ENCODE data around the gene VAMP4.
A peak's percentile ranks its signal among the peaks of the same experiment; 100 is the strongest.

The VAMP4 gene, protein sequence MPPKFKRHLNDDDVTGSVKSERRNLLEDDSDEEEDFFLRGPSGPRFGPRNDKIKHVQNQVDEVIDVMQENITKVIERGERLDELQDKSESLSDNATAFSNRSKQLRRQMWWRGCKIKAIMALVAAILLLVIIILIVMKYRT

DNA sequence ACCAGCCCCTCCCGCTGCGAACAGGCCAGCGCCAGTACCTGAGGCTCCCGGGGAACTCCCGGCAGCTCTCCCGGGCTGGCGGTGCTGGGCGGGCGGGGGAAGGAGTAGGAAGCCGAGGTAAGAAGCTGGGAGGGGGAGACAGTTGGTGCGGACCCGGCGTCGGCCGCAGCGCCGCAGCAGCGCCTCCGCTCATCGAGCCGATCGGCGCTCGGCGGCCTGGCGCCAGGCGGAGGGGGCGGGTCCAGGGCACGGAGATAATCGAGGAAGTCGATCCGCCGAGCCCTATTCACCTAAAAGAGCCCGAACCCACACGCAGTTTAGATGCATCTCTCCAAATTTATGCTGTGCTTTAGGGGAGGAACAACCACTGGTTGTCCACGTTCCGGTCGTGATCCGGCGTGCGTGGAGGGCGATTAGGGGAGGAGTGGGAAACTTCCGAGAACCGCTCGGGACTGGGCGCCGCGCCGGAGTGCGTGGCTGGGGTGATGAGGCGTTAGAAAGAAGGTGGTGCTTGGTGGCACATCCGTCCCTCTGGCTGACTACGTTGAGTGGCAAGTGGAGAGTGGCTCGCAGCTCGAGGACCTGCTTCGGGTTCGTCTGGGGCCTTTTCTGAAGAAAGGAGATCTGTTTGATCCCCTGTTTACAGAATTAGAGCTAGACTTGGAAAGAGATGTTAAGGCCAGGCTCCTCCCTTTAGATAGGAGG, at the start of gene VAMP4:
VAMP4 (minus strand) TSS at position 194 of the 705 bp plus-strand sequence. CDS start 3,651 bp downstream, outside the sequence.
- peak; percentile 85 for DNase-seq

DNA sequence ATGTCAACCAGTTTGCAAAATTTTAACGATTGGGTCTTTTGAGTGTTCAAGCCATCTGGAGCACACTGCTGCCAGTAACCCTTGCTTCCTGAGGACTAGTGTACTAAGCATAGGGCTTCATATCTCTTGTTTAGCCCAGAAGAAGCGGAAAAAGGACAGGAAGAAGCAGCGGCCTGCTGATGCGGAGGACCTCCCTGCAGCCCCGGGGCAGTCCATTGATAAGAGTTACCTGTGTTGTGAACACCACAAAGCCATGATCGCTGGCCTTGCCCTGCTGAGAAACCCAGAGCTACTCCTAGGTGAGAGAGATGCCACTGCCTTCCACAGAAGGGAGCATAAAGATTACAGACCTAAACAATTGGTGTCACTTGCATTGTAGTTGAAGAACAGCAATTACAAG, 48.5 kb upstream of the VAMP4 start:
- DNase-seq = no peak

DNA sequence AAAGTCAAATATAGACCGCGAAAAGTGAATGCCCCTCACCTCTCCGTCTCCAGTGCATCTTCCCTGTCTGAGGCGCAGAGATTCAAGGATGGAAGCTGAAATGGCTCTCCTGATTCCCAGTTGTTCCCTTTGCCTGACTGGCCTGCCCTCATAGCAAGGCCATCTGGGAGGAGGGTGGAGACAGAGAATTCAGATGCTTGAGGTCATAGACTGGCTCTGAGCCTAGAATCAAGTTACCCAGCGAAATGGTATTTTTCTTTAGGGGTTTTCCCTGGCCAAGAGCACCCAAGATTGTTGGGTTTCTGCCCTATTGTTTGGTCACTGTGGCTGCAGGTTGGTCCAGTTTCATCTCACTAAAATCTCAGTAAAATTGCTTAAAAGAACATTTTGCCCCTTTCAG, 46.8 kb upstream of the VAMP4 start:
- no peak for DNase-seq

DNA sequence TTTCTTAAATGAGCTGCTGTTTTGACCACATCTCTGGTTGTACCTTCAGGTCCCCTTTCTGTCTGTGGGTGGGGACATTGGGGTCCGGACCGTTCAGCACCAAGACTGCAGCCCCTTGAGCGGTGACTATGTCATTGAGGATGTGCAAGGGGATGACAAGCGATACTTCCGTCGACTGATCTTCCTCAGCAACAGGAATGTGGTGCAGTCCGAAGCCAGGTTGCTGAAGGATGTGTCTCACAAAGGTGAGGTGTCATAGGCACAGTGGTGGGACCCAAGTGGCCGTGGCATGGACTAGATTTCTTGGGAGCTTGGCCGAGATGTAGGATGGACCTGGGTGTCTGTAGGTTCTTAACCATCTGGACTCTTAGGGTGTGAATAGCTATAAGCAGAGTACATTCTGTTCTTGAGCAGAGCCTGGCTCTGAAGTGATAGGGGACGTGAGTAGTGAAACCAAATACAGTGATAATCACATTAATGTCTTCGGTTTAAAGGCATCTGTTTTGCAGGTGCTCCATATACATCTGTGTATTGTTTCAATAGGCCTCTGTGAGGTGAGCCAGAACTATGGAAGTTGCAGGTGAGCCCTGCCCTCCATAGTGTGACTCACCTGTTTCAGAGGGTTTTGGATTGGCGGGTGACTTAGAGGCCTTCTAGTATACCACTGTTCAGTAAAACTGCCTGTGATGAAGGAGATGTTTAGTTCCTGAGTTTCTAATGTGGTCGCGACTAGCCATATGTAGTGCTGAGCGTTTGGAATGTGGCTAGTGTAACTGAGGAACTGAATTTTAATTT, 46.0 kb upstream of the VAMP4 start:
- DNase-seq = no peak

DNA sequence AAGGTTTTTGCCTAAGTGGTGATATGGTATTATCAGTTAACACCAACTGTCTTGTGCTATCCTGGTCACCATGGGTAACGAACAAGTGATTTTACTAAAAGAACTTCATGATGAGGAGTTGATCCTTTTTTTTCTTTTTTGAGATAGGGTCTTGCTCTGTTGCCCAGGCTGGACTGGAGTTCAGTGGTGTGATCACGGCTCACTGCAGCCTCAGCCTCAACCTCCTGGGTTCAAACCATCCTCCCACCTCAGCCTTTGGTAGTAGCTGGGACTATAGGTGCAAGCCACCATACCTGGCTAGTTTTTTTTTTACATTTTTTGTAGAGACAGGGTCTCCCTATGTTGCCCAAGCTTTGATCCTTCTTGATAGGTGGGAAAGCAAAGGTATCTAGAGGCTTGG, 44.7 kb upstream of the VAMP4 start:
- no peak for DNase-seq

DNA sequence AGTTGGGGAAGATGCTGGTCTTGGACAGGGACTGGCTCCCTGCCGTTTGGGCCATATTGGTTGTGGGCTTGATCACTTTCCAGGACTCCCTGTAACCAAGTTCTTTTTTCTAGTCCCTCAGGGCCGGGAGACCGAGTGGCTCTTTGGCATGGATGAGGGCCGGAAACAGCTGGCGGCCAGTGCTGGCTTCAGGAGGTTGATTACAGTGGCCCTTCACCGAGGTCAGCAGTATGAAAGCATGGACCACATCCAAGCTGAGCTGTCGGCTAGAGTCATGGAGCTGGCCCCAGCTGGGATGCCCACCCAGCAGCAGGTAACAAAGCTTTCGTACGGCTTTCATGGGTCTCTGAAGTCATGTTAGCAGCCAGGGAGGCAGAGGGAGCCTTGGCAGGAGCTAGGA, 43.9 kb upstream of the VAMP4 start:
- no peak for DNase-seq

DNA sequence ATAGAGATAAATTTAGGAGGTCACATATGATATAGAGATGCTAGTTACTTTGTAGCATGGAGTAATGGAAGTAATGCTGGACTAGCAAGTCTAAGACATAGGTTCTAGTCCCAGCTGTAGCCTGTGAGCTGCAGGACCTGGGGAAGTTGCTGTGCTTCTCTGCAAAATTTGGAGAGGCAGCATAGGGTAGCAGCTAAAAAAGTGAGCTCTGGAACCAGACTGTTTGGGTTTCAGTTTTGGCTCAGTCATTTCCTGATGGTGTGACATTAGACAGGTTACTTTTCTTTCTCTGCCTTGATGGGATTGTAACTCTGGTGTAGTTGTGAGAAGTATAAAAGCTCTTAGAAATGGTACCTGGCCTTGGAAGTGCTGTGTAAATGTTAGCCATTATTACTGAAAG, 42.9 kb upstream of the VAMP4 start:
- peak; percentile 57 for DNase-seq

DNA sequence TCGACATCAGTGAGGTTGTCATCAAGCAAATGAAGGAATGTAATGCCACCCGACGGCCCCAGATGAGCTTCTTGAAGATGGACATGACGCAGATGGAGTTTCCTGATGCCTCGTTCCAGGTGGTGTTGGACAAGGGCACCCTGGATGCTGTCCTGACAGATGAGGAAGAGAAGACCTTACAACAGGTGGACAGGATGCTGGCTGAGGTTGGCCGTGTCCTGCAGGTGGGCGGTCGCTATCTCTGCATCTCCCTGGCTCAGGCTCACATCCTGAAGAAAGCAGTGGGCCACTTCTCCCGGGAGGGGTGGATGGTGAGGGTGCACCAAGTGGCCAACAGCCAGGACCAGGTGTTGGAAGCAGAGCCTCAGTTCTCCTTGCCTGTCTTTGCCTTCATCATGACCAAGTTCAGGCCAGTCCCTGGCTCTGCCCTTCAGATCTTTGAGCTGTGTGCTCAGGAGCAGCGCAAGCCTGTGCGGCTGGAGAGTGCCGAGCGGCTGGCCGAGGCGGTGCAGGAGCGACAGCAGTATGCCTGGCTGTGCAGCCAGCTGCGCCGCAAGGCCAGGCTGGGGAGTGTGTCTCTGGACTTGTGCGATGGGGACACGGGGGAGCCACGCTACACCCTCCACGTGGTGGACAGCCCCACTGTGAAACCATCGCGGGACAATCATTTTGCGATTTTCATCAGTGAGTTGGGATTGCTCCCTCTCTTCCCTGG, 42.1 kb upstream of the VAMP4 start:
- no peak for DNase-seq

DNA sequence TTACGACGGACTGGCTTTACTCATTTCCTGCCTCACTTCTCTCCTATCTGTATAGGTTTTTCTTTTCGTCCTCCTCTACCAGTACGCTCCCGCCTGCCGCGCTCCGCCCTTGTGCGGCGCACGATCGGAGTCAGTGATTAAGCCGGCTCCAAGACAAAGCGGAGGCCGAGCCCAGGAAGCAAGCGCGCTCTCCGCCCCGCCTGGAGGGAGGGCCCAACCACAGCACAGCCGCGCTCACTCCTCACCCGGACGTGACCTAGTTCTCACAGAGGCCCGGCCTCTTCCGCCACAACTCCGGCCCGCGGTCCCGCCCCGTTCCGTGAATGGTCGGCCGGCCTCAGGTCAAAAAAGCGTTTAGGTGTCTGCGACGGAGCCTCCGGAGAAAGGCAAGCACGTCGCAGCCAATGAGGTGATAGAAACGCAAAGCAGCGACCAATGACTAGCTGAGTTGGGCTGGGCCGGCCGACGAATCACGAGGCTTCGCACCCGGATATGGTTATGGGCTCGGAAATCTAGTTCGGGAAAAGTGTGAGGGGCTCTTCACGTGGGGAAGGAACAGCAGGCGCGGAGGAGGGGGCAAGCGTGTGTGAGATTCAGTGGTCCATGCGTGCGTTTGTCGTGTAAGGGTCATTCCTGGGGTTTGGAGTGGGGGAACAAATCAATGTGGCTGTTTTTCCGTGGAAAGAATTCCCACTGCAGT, 39.5 kb upstream of the VAMP4 start, which contains the start of gene METTL13:
METTL13 (plus strand) TSS at position 485 of the 700 bp plus-strand sequence. CDS start 308 bp downstream, outside the sequence.
- DNase-seq = peak; percentile 99

DNA sequence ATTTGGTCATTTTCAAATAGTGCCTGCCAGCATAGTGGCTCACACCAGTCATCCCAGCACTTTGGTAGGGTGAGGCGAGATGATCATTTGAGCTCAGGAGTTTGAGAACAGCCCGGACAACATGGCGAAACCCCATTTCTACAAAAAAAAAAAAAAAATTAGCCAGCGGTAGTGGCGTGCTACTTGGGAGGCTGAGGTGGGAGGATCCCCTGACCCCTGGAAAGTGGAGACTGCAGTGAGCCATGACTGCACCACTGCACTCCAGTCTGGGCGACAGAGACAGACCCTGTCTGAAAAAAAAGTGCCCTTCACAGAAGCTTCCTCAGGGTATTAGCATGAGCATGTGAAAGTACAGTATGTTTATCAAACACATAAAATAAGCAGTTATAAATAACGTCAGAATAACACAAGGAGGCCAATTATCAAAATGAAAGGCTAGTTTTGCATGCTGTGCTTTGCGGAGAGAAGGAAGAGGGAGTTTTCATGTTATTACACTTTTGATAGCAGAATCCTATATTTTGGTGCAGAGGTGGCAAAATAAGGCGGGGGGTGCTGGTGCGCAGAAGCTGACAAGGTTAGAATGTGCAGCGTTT, 38.8 kb upstream of the VAMP4 start:
- no peak for DNase-seq

DNA sequence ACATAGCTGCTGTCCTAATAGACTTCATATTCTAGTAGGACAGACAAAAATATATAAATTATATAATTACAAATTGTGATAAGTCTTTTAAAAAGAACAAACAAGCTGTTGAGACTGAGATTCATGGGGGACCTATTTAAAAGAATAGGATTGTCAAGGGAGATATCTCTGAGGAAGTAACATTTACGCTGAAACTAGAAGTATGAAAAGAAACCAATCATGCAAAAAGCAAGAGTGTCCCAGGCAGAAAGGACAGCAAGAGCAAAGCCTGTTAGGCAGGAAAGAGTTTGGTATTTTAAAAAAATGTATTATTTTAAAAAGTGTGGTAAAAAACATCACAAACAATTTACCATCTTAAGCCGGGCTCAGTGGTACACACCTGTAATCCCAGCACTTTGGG, 30.4 kb upstream of the VAMP4 start:
- DNase-seq = no peak

DNA sequence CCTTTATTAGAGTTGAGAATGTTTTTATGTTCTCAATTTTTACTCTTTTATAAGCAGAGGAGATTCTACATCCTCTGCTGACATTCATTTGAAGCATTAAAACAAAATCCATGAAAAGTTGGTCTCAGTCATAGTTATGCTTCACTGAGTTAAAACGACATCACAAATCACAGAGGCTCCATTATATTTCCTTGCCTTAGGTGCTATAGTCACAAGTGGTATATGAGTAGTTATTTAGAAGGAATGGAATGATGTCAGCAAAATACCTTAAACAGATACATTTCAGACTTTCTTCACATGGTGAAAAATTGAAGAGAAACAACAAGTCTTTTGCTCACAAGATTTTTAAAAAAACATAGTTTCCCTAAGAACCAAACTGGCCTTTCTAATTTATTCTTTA, 27.9 kb upstream of the VAMP4 start:
- no peak for DNase-seq

DNA sequence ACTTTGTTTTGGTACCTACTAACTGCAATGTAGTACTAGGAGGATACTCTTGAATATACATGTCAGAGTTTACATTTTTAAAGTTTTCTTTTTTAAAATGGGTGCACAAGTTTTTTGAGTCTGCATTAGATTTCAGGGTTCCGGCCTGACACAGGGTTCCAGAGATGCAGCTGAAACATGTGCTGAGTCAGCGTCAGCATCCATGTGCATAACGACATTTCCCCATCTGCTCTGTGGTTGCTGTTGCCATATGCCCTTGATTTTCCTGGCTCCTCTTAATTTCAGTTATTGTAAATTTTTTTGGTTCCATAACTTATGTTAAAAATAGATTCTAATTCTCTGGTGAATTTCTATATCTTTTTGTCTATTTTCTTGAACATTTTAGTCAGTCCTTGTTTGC, 27.3 kb upstream of the VAMP4 start:
- DNase-seq = no peak

DNA sequence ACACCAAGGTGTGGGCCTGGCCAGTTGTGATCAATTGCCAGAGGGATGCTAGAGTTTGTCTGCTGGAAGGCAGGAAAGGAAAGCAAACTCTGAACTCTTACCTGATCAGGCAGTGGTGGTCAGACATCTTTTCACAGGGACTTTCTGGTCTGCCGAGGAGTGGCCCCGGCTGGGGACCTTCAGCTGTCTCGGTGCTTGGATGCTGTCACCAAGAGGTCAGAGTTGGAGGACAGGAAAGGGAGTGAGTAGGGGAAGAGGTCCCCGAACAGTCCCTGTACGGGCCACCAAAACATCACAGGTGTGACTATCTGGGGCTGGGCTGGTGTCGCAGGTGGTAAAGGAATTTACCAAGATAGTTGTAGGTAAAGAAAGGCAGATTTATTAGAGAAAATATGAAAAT, 21.9 kb upstream of the VAMP4 start:
- DNase-seq = no peak

DNA sequence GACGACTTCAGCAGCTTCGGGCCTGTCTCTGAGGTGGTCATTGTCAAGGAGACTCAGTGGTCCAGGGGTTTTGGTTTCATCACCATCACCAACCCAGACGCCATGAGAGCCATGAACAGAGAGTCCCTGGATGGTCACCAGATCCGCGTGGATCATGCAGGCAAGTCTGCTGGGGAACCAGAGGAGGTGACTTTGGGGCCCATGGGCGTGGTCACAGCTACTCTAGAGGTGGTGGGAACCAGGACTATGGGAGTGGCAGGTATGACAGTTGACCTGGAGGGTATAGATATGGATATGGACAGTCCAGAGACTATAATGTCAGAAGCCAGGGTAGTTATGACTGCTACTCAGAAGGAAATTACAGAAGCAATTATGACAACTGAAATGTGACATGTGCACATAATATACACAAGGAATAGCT, 20.3 kb upstream of the VAMP4 start:
- no peak for DNase-seq

DNA sequence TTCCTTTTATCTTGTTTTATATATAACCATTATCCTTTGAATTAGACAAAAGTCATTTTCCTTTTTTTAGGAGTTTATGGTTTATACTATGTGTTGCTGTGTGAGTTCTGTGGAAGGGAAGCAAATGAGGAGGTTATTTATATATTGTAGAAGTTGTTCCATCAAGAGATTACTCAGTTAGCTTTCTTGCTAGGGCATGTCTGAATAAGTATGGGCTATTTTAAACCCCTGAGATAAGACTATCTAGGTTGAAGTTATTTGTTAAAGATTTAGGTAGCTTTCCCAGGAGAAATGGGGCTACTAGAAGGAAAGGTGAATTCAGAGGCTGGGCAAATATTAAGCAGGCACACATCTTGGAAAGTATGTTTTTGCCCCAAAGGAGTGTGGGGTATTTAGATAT, 16.1 kb upstream of the VAMP4 start:
- DNase-seq = no peak

DNA sequence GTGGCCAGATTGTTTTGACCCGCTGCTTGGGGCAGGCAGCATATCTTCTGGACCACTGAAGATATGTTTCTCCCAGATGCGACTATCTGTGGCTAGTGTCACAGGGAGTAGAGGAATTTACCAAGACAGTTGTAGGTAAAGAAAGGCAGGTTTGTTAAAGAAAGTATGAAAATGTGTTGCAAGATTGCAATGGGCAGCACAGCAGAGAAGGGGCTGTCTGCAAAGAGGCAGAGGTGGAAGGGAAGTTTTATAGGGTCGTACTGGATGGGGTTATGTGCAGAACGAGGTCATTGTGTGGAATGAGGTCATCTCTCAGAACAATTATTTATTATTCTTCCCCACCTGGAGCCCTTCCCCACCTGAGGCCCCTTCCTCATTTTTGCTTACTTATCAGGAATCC, 15.0 kb upstream of the VAMP4 start:
- DNase-seq = no peak

DNA sequence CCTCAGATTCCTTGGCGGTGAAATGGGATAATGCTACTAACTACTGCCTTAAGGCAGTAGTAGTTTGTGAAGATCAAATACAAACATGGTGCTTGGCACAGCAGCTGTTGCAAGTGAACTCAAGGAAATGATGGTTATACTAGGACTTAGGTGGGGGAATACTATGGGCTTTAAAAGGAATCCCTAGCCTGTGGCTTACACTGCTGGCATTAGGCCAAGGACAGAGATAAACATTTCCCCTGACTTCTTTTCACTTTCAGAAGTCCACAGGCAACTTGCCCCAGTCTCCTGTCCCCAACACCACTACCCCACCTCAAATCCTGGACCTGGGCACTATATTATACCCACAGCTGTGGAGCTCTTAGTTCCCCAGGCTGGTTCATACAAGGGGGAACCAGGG, 13.1 kb upstream of the VAMP4 start:
- no peak for DNase-seq

DNA sequence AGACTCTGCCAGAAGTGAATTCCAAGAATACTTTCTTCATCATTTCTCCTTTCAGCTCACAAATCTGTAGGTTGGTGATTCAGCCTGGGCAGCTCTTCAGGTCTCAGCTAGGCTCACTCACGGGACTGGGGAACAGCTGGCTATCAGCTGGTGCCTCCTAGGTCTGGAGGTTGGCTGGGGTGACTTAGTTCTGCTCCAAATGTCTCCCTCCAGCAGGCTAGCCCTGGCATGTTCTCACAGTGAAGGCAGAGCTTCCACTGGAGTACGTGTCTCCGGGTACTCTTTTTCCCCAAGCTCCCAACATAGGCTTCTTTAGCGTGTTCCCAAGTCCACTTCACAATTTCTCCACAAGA, 12.5 kb upstream of the VAMP4 start:
- DNase-seq = no peak

DNA sequence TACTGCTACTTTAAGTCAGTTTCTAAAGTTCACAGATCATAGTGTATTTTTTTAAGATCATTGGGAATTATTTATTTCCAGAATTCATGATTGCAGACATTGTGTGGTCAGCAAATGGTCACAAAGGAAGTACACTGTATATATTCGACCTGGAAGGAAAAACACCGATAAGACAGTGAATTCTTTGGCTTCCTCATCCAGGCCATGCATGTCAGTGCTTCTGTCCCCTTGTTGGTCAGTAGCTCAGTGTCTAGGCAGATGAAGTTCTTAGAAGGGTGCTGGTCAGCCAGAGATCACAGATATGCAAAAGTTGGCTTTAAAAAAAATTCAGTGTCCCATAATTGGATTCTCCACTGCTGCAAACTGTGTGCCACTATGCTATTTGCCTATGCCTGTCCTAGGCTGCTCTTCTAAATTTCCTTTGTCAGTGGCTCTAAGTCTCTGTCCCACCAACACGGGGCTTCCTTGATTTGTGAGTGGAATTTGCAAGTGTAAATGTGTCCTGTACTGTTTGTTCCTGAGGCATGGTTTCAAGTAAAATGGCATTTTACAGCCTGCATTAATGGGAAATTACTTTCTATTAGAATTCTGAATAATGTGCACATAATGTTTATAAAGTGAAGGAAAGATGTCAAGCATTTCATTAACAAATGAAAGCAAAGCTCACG, 12.0 kb upstream of the VAMP4 start:
- no peak for DNase-seq

DNA sequence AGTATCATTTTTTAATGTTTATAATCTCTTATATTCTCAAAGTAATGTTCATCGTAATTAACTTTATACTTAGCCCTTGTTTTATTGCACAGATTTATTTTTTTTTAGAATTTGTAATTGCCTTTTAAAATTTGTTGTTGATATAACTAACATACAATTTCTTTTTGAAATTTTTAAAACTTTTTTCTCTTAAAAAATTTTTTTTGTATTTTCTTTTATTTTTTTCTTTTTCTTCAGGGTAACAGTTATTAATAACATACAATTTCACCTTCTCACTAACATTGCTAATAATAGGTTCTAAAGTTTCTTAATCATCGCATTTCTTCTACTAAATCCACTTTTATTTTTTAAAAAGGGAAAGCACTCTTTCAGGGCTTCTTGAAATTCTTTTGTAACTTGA, 11.3 kb upstream of the VAMP4 start:
- DNase-seq = no peak

DNA sequence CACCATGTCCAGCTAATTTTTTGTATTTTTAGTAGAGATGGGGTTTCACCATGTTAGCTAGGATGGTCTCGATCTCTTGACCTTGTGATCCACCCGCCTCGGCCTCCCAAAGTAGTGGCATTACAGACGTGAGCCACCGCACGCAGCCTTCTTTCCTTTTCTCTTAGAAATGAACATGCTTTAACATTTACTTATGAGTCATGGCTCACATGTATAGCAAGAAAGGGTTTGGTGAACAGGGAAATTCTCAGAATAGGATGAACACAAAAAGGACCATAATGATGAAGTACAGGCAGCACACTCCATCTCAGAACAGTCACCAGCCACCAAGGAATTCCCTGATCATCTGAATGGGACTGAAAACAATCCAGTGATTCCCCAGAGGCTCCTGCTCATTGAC, 9.4 kb upstream of the VAMP4 start:
- DNase-seq = peak; percentile 37

All from activated CD4-positive, alpha-beta T cell treated with anti-CD3 and anti-CD28 coated beads, Interleukin-2, amount 50 U/mL, for 16 hours (primary cell).